SK-N-SH (cell line): ENCODE results near the gene ARL2BP.

Experiments
- EP300 ChIP-seq, 2 experiments: IDR thresholded peaks; 2 replicates each; pipeline versions ENCODE4 v1.4.0 to v1.6.1; 2012; ENCODE audit warnings: borderline replicate concordance in 1 of 2, low read depth in 1 of 2, low read length in 1 of 2
- FOSL2 ChIP-seq: IDR thresholded peaks from 2 replicates; pipeline ENCODE4 v1.4.0; 2012; ENCODE audit warnings: low read depth, mild to moderate bottlenecking, moderate library complexity, borderline replicate concordance
- FOXM1 ChIP-seq: IDR thresholded peaks from 2 replicates; pipeline ENCODE4 v1.4.0; 2012; ENCODE audit warnings: low read depth, mild to moderate bottlenecking
- GABPA ChIP-seq: IDR thresholded peaks from 2 replicates; pipeline ENCODE4 v1.4.0; 2012; ENCODE audit warnings: low read depth, mild to moderate bottlenecking
- JUND ChIP-seq: IDR thresholded peaks from 2 replicates; pipeline ENCODE4 v1.4.0; 2012
- RAD21 ChIP-seq: IDR thresholded peaks from 2 replicates; pipeline ENCODE4 v1.6.1; 2012; ENCODE audit warnings: mild to moderate bottlenecking, low read length
- SIN3A ChIP-seq: IDR thresholded peaks from 2 replicates; pipeline ENCODE4 v1.6.1; 2012; ENCODE audit warnings: low read depth, mild to moderate bottlenecking, low read length, moderate library complexity, borderline replicate concordance
- TAF1 ChIP-seq: IDR thresholded peaks from 2 replicates; pipeline ENCODE4 v1.6.1; 2012; ENCODE audit warnings: low read depth, mild to moderate bottlenecking, low read length, moderate library complexity, borderline replicate concordance
- TCF12 ChIP-seq: IDR thresholded peaks from 2 replicates; pipeline ENCODE4 v1.4.0; 2012
- YY1 ChIP-seq: IDR thresholded peaks from 2 replicates; pipeline ENCODE4 v1.4.0; 2012; ENCODE audit warnings: low read depth, mild to moderate bottlenecking
- TF ChIP-seq, protein P1 (sequence below): fragments of 200-600 bp; sonication (generic); IDR thresholded peaks from 2 replicates; pipeline ENCODE4 v1.6.1; 2017; ENCODE audit warnings: antibody characterized with exemption, mild to moderate bottlenecking, moderate library complexity
- TF ChIP-seq, protein P2 (sequence below): fragments of 150-350 bp; IDR thresholded peaks from 2 replicates; pipeline ENCODE4 v1.6.1; 2016; ENCODE audit warnings: mild to moderate bottlenecking, low read depth, low read length
- TF ChIP-seq, protein P3 (sequence below): fragments of 150-350 bp; IDR thresholded peaks from 2 replicates; pipeline ENCODE4 v1.6.1; 2017; ENCODE audit warnings: antibody characterized with exemption, low read length, low read depth, borderline replicate concordance

DNA sequence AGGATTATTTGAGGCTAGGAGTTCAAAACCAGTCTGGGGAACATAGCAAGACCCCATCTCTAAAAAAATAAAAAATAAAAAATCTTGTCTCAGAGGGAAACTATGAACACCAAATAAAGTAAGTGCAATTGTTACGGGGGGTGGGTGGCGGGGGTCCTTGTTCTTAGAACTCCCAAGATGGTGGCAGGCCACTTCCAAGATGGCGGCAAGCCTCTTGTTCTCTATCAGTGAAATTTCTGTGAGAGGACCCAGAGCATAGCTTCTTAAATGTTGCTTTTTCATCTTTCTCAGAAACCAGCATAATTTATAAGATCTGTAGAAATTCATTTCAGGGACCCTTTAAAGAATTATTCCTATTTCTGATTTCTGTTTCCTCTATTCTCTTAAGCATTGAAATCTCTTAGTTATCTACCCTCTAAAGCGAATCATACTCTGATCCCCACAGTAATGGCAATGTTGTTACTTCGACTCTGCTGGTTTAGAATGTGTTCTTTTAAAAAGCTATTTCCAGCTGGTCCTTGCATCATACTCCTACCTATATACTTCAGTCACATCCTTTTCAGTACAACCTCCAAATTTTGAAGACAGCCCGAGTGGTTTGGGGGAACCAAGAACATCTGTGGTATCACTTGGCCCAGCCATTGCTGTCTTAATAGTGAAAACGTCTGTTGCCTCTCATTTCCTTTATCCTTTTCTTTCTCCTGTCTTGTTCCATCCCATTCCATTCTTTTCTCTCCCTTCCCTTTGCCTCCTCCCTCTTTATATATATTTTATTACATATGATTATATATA lies 42.8 kb upstream of the ARL2BP start:
- TF ChIP-seq FOXM1, result no peak
- TF ChIP-seq, protein P1, sequence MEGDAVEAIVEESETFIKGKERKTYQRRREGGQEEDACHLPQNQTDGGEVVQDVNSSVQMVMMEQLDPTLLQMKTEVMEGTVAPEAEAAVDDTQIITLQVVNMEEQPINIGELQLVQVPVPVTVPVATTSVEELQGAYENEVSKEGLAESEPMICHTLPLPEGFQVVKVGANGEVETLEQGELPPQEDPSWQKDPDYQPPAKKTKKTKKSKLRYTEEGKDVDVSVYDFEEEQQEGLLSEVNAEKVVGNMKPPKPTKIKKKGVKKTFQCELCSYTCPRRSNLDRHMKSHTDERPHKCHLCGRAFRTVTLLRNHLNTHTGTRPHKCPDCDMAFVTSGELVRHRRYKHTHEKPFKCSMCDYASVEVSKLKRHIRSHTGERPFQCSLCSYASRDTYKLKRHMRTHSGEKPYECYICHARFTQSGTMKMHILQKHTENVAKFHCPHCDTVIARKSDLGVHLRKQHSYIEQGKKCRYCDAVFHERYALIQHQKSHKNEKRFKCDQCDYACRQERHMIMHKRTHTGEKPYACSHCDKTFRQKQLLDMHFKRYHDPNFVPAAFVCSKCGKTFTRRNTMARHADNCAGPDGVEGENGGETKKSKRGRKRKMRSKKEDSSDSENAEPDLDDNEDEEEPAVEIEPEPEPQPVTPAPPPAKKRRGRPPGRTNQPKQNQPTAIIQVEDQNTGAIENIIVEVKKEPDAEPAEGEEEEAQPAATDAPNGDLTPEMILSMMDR, result no peak
- TF ChIP-seq YY1, result no peak
- TF ChIP-seq, protein P2, sequence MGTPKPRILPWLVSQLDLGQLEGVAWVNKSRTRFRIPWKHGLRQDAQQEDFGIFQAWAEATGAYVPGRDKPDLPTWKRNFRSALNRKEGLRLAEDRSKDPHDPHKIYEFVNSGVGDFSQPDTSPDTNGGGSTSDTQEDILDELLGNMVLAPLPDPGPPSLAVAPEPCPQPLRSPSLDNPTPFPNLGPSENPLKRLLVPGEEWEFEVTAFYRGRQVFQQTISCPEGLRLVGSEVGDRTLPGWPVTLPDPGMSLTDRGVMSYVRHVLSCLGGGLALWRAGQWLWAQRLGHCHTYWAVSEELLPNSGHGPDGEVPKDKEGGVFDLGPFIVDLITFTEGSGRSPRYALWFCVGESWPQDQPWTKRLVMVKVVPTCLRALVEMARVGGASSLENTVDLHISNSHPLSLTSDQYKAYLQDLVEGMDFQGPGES, result no peak
- no peak for TF ChIP-seq EP300 (IDR thresholded peaks at IDR 0.05; ENCODE audit: borderline replicate concordance in 1 of 2, low read depth in 1 of 2, low read length in 1 of 2)
- no peak for TF ChIP-seq JUND
- TF ChIP-seq RAD21, result no peak
- TF ChIP-seq, protein P3, sequence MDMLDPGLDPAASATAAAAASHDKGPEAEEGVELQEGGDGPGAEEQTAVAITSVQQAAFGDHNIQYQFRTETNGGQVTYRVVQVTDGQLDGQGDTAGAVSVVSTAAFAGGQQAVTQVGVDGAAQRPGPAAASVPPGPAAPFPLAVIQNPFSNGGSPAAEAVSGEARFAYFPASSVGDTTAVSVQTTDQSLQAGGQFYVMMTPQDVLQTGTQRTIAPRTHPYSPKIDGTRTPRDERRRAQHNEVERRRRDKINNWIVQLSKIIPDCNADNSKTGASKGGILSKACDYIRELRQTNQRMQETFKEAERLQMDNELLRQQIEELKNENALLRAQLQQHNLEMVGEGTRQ, result no peak
- no peak for TF ChIP-seq TAF1
- TF ChIP-seq GABPA, result no peak
- no peak for TF ChIP-seq SIN3A
- no peak for TF ChIP-seq TCF12
- TF ChIP-seq FOSL2, result no peak
